Psoas muscle (tissue), 8 donors: ENCODE data around the gene DLAT. TPM values are rescaled to one million over a fixed set of nuclear protein-coding genes. Genes with fewer than 3 reads are reported as not detected.
A peak's percentile ranks its signal among the peaks of the same experiment; 100 is the strongest.

Experiments
- ATAC-seq, 4 donors: fragments of 200-7000 bp; cut with Tn5 transposase; one replicate each; pipeline ENCODE4 v1.9.1; 2020; ENCODE audit warnings: moderate library complexity in 3 of 4, mild to moderate bottlenecking in 2 of 4
- DNase-seq, 2 donors: peaks; one replicate each; pipeline ENCODE4 v3.0.0-alpha.2; 2020
- H3K27ac ChIP-seq: fragments of 200-600 bp; one replicate; pipeline ENCODE4 v1.8.0; 2022
- H3K27me3 ChIP-seq, 3 donors: fragments of 200-600 bp in 1 of 3; one replicate each; pipeline versions ENCODE4 v1.6.1 to v1.8.0; 2013 to 2022; ENCODE audit warnings: low read length in 2 of 3, mild to moderate bottlenecking in 2 of 3, moderate library complexity in 1 of 3; ENCODE audit not compliant: insufficient read depth in 3 of 3
- H3K36me3 ChIP-seq, 2 donors: fragments of 200-600 bp in 1 of 2; one replicate each; pipeline versions ENCODE4 v1.6.1 to v1.8.0; 2013 to 2022; ENCODE audit warnings: low read depth in 1 of 2, mild to moderate bottlenecking in 1 of 2, moderate library complexity in 1 of 2; ENCODE audit not compliant: insufficient read depth in 1 of 2
- H3K4me1 ChIP-seq: fragments of 200-600 bp; one replicate; pipeline ENCODE4 v1.8.0; 2022
- H3K4me3 ChIP-seq: fragments of 200-600 bp; one replicate; pipeline ENCODE4 v1.8.0; 2022; ENCODE audit warnings: mild to moderate bottlenecking
- H3K9me3 ChIP-seq: fragments of 200-600 bp; one replicate; pipeline ENCODE4 v1.8.0; 2022
- WGBS, 3 donors: extraction: QIAGEN DNeasy Blood & Tissue Kit; methylation state at CpG; one replicate each; pipeline versions ENCODE4 v1.1.6 to v1.1.7; 2013; 5-methylcytosine and 5-hydroxymethylcytosine counted together
- intact Hi-C, 2 donors: fragments of 100-400 bp; cut with DNase I; formaldehyde crosslinking; loops; one replicate each; pipeline versions ENCODE4 v1.11.0 to v1.14.2; 2022
- polyA plus RNA-seq, 3 donors: library from polyadenylated mRNA; stranded (reverse); fragments of 200-250 nt; gene quantifications; one replicate each; pipeline ENCODE4 v1.2.3, GENCODE V29; 2013
- total RNA-seq, 4 donors: library from RNA; stranded (reverse); fragmentation: NEBNext Ultra II Directional in 2 of 4; extraction: Animal tissue kit (Norgen Biotek cat#: 25700) in 2 of 4; gene quantifications; one replicate each; pipeline versions ENCODE4 v1.2.1 to v1.2.4, GENCODE V29; 2021 to 2023
- TF ChIP-seq, protein P1 (sequence below): fragments of 200-600 bp; IDR thresholded peaks from one replicate; pipeline ENCODE4 v1.8.0; 2022; ENCODE audit warnings: antibody characterized with exemption
- donor health status: healthy with polysubstance abuse.
- donor health status: DM: no; HTN: no; CAD: no; lungs with moderate emphysema.
- donor health status: Bipolar disorder and iron deficiency.
- donor health status: healthy.
- donor health status: DM: yes; HTN: yes; CAD: no.
- donor health status: DM: no; HTN: no; CAD: no.
- donor health status: DM: no; HTN: no; CAD: no.
- donor health status: DM: yes; HTN: yes; CAD: no.

Gene DLAT
- total and polyA plus RNA-seq, 7 donors = 49.8 to 167 (median 84.2) TPM

DNA sequence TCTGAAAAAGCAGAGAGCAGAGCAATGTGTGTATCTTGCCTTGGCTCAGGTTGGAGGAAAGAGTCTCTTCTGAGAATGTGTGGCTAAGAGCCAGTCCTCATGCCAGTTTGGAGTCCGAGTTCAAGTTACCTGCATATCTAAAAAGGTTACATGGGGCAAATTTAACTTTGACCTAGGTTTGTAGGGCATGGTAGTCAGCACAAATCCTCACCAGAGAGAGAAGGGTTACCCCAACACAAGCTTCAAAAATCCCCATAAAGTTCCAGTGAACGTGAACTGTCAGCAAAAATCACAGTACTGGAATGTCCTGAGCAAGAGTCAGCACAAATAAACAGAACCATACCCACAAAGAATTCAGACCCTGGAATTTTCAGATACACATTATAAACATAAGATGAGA is 75.3 kb downstream of the DLAT start:
- no peak for DNase-seq
- H3K27me3 ChIP-seq = no peaks in the 10 kb centered on the region
- H3K36me3 ChIP-seq = peaks cover 5 to 30% of the 10 kb centered on the region in 2 donors
- peaks cover 26% of the 10 kb centered on the region for H3K4me1 ChIP-seq
- TF ChIP-seq, protein P1, sequence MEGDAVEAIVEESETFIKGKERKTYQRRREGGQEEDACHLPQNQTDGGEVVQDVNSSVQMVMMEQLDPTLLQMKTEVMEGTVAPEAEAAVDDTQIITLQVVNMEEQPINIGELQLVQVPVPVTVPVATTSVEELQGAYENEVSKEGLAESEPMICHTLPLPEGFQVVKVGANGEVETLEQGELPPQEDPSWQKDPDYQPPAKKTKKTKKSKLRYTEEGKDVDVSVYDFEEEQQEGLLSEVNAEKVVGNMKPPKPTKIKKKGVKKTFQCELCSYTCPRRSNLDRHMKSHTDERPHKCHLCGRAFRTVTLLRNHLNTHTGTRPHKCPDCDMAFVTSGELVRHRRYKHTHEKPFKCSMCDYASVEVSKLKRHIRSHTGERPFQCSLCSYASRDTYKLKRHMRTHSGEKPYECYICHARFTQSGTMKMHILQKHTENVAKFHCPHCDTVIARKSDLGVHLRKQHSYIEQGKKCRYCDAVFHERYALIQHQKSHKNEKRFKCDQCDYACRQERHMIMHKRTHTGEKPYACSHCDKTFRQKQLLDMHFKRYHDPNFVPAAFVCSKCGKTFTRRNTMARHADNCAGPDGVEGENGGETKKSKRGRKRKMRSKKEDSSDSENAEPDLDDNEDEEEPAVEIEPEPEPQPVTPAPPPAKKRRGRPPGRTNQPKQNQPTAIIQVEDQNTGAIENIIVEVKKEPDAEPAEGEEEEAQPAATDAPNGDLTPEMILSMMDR = no peak
- ATAC-seq = peak; percentile 46 to 70 (median 60)
- peak overlapping the region; percentile 16 for H3K4me3 ChIP-seq
- H3K9me3 ChIP-seq = no peaks in the 10 kb centered on the region
- WGBS, 3 donors = 21 to 43% (median 34%) methylated on average over 2 of the region's 2 CpGs
- peak overlapping the region; percentile 72 for H3K27ac ChIP-seq
- intact Hi-C loops = no loop called here

DNA sequence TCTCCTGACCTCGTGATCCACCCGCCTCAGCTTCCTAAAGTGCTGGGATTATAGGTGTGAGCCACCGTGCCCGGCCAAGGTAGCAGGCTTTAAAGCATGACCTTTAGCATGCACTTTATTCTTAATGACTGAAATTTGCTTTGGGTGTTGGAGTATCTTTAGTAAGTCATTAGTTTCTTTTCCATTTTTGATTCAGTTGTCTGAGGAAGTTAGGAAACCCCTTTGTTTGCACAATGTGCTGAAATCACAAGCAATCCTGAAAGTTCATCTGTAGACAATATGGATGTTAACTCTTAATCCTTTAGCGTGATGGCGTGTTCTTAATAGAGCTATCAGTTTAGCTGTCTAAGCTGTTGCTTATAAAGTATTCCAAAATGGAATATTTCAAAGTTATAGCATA is 78.2 kb downstream of the DLAT start:
- Histone ChIP-seq H3K9me3 (no peaks in the 10 kb centered on the region), H3K36me3 (peaks cover 0 to 13% of the 10 kb centered on the region in 2 donors), H3K27me3 (no peaks in the 10 kb centered on the region), H3K4me1 (peaks cover 26% of the 10 kb centered on the region), H3K4me3 (no peak overlapping the region), H3K27ac (no peak overlapping the region)
- intact Hi-C loops = no loop called here
- WGBS, 3 donors = 81 to 93% (median 92%) methylated on average over 6 of the region's 6 CpGs
- TF ChIP-seq, protein P1 = no peak
- ATAC-seq (no peak), DNase-seq (no peak)

DNA sequence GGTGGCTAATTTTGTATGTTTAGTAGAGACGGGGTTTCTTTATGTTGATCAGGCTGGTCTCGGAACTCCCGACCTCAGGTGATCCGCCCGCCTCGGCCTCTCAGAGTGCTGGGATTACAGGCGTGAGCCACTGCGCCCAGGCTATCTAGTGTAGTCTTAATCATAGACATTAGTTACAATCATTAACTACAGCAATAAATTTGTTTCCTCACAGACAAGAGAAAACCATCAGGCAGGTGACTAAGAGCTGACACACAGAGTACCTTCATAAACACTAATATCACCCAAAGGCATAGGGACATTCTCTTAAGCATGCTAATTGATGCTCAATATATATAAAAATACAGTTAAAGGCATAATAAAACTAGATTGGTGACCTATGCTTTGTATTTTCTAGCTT is 80.9 kb downstream of the DLAT start:
- no peak overlapping the region for H3K27ac ChIP-seq

More for the DNA sequence above, 80.9 kb downstream of the DLAT start:
- intact Hi-C loops = no loop called here
- no peak for DNase-seq
- TF ChIP-seq, protein P1 = no peak
- no peaks in the 10 kb centered on the region for H3K27me3 ChIP-seq
- no peak overlapping the region for H3K4me3 ChIP-seq
- ATAC-seq = no peak
- peaks cover under 1% of the 10 kb centered on the region for H3K4me1 ChIP-seq
- peaks cover 0 to 11% of the 10 kb centered on the region in 2 donors for H3K36me3 ChIP-seq
- no peaks in the 10 kb centered on the region for H3K9me3 ChIP-seq
- 94 to 96% (median 95%) methylated on average over 8 of the region's 8 CpGs for WGBS, 3 donors

Other genes with a start within 250 kb of the DLAT start
- gene ALG9, start 153.8 kb upstream of the DLAT start, total RNA-seq = 10 to 100 TPM; 12.8 to 20.3 (median 16.0) TPM
- 10 to 100 TPM in 2 of 3 donors, 1 to 10 TPM in 1; 9.6 to 21.9 (median 11.4) TPM for gene ALG9, start 153.8 kb upstream of the DLAT start, polyA plus RNA-seq
- gene FDXACB1, start 146.2 kb upstream of the DLAT start, total RNA-seq = under 1 TPM; 0.65 to 0.99 (median 0.85) TPM
- 1 to 10 TPM in 1 of 3 donors, under 1 TPM in 2; 0.45 to 1.1 (median 0.57) TPM for gene FDXACB1, start 146.2 kb upstream of the DLAT start, polyA plus RNA-seq
- 10 to 100 TPM in 2 of 4 donors, 1 to 10 TPM in 2; 6.6 to 17.7 (median 11.8) TPM for gene CFAP68, start 145.9 kb upstream of the DLAT start, total RNA-seq
- 1 to 10 TPM; 4.4 to 7.6 (median 4.8) TPM for gene CFAP68, start 145.9 kb upstream of the DLAT start, polyA plus RNA-seq
- over 10,000 TPM in 2 of 4 donors, 1,000 to 10,000 TPM in 2; 5,216 to 12,187 (median 10,501) TPM for gene CRYAB, start 113.6 kb upstream of the DLAT start, total RNA-seq
- gene CRYAB, start 113.6 kb upstream of the DLAT start, polyA plus RNA-seq = over 10,000 TPM in 1 of 3 donors, 1,000 to 10,000 TPM in 2; 4,737 to 11,496 (median 9,489) TPM
- gene HSPB2, start 112.7 kb upstream of the DLAT start, total RNA-seq = 10 to 100 TPM; 20.2 to 40.4 (median 27.2) TPM
- gene HSPB2, start 112.7 kb upstream of the DLAT start, polyA plus RNA-seq = 10 to 100 TPM; 23.6 to 55.5 (median 25.0) TPM
- gene C11orf52, start 106.5 kb upstream of the DLAT start, total RNA-seq = 10 to 100 TPM in 1 of 4 donors, 1 to 10 TPM in 3; 6.2 to 12.3 (median 8.3) TPM
- gene C11orf52, start 106.5 kb upstream of the DLAT start, polyA plus RNA-seq = 10 to 100 TPM in 1 of 3 donors, 1 to 10 TPM in 2; 1.0 to 24.5 (median 4.4) TPM
- gene DIXDC1, start 88.1 kb upstream of the DLAT start, total RNA-seq = 10 to 100 TPM in 2 of 4 donors, 1 to 10 TPM in 2; 4.5 to 12.9 (median 9.6) TPM
- 1 to 10 TPM; 1.4 to 4.9 (median 2.6) TPM for gene DIXDC1, start 88.1 kb upstream of the DLAT start, polyA plus RNA-seq
- 1 to 10 TPM in 2 of 4 donors, under 1 TPM in 2; 0.49 to 1.3 (median 0.97) TPM for gene PIH1D2, start 48.6 kb downstream of the DLAT start, total RNA-seq
- 1 to 10 TPM; 1.2 to 3.0 (median 1.8) TPM for gene PIH1D2, start 48.6 kb downstream of the DLAT start, polyA plus RNA-seq
- gene NKAPD1, start 48.9 kb downstream of the DLAT start, total RNA-seq = 10 to 100 TPM in 2 of 4 donors, 1 to 10 TPM in 2; 9.3 to 13.8 (median 10.8) TPM
- gene NKAPD1, start 48.9 kb downstream of the DLAT start, polyA plus RNA-seq = 10 to 100 TPM in 1 of 3 donors, 1 to 10 TPM in 2; 8.5 to 21.6 (median 9.0) TPM
- gene TIMM8B, start 61.3 kb downstream of the DLAT start, total RNA-seq = 100 to 1,000 TPM in 1 of 4 donors, 10 to 100 TPM in 3; 86.6 to 105 (median 90.6) TPM
- 100 to 1,000 TPM in 2 of 3 donors, 10 to 100 TPM in 1; 84.3 to 152 (median 120) TPM for gene TIMM8B, start 61.3 kb downstream of the DLAT start, polyA plus RNA-seq
- 100 to 1,000 TPM; 168 to 264 (median 192) TPM for gene SDHD, start 61.5 kb downstream of the DLAT start, total RNA-seq
- 100 to 1,000 TPM; 219 to 256 (median 234) TPM for gene SDHD, start 61.5 kb downstream of the DLAT start, polyA plus RNA-seq
- gene IL18, start 138.7 kb downstream of the DLAT start, total RNA-seq = 10 to 100 TPM in 2 of 4 donors, 1 to 10 TPM in 2; 3.0 to 66.4 (median 10.4) TPM
- gene IL18, start 138.7 kb downstream of the DLAT start, polyA plus RNA-seq = 10 to 100 TPM in 1 of 3 donors, 1 to 10 TPM in 1, under 1 TPM in 1; 0.86 to 13.0 (median 1.2) TPM
- under 1 TPM in 1 of 4 donors, not detected in 3; 0.48 TPM for gene TEX12, start 142.0 kb downstream of the DLAT start, total RNA-seq
- under 1 TPM; 0.28 to 0.35 (median 0.33) TPM for gene TEX12, start 142.0 kb downstream of the DLAT start, polyA plus RNA-seq
- 10 to 100 TPM in 2 of 4 donors, 1 to 10 TPM in 2; 4.7 to 42.4 (median 19.2) TPM for gene BCO2, start 150.1 kb downstream of the DLAT start, total RNA-seq
- 1 to 10 TPM; 3.5 to 5.7 (median 5.2) TPM for gene BCO2, start 150.1 kb downstream of the DLAT start, polyA plus RNA-seq
- 10 to 100 TPM; 26.5 to 47.8 (median 43.7) TPM for gene PTS, start 201.0 kb downstream of the DLAT start, total RNA-seq
- 10 to 100 TPM; 59.0 to 83.6 (median 71.6) TPM for gene PTS, start 201.0 kb downstream of the DLAT start, polyA plus RNA-seq
- gene PLET1, start 235.5 kb downstream of the DLAT start, total RNA-seq = not detected
- not detected for gene PLET1, start 235.5 kb downstream of the DLAT start, polyA plus RNA-seq